Epithelial cell of esophagus (primary cell): ENCODE data around the gene OVOL1.

Source experiments
- DNase-seq: peaks from one replicate; pipeline ENCODE4 v3.0.0; 2010; ENCODE audit warnings: low read depth
- H3K4me3 ChIP-seq: 2 replicates; pipeline ENCODE4 v1.5.1; 2011; ENCODE audit warnings: mild to moderate bottlenecking, low read length, control low read depth
- TF ChIP-seq, protein P1 (sequence below): IDR thresholded peaks from 2 replicates; pipeline ENCODE4 v1.5.1; 2011; ENCODE audit warnings: low read depth, mild to moderate bottlenecking, low read length, control low read depth, inconsistent platforms; ENCODE audit not compliant: insufficient read depth; ENCODE audit errors: missing control alignments

OVOL1 gene

DNA sequence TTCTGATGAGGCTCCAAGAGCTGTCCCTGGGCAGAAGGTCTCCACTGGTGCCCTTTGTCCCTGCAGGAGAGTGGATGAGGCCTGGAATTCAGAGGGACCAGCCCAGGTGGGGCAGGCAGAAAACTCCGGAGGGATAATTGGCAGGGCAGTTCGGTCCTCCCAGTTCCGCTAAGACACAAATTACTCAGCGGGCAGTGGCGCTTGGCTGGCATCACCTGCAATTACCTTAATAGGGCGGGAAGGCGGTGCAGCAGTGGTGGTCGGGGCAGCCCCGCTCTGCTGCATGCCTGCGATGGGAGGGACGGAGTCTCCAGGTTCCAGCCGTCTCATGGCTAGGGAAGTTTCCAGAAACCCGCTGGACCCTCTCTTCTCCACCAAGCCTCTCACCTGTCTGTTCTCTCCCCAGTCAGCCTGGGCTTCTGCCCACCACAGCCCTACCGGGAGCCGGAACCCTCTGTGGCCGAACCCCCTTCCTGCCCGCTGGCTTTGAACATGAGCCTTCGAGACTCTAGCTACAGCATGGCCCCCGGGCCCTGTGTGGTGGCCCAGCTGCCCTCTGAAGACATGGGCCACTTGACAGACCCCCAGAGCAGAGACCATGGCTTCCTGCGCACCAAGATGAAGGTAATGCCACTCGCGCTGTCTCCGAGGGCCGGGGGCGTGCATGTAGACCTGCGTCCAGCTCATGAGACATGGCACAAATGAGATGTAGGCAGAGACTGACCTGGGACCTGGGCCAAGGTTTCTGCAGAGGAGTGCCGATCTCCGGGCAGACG is 7.0 kb downstream of the OVOL1 start:
- TF ChIP-seq, protein P1, sequence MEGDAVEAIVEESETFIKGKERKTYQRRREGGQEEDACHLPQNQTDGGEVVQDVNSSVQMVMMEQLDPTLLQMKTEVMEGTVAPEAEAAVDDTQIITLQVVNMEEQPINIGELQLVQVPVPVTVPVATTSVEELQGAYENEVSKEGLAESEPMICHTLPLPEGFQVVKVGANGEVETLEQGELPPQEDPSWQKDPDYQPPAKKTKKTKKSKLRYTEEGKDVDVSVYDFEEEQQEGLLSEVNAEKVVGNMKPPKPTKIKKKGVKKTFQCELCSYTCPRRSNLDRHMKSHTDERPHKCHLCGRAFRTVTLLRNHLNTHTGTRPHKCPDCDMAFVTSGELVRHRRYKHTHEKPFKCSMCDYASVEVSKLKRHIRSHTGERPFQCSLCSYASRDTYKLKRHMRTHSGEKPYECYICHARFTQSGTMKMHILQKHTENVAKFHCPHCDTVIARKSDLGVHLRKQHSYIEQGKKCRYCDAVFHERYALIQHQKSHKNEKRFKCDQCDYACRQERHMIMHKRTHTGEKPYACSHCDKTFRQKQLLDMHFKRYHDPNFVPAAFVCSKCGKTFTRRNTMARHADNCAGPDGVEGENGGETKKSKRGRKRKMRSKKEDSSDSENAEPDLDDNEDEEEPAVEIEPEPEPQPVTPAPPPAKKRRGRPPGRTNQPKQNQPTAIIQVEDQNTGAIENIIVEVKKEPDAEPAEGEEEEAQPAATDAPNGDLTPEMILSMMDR: no peak
- DNase-seq: no peak
- H3K4me3 ChIP-seq: no peak overlapping the region

DNA sequence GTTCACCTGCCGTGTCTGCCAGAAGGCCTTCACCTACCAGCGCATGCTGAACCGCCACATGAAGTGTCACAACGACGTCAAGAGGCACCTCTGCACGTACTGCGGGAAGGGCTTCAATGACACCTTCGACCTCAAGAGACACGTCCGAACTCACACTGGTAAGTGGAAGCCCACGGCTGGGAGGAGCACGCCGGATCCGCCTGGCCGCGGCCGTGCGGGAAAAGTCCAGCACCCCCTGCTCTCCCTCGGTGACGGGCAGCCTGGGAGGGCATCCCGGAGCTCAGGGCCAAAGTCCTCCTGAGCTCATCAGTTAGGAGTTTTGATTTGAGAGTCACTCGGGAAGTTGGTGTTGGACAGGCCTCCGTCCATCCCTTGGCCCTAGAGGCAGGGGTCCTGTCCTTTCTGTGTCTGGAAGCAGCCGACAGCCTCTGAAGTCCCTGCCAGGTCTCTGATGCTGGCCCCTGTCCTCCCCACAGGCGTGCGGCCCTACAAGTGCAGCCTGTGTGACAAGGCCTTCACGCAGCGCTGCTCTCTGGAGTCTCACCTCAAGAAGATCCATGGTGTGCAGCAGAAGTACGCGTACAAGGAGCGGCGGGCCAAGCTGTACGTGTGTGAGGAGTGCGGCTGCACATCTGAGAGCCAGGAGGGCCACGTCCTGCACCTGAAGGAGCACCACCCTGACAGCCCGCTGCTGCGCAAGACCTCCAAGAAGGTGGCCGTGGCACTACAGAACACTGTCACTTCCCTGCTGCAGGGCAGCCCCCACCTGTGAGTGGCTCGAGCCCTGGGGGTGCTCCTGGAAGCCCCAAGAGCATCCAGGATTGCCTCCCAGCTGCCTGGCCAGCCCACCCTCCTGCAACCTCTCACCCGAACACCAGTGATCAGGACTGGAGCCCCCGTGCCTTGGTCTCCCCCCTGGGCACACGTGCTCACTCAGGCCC is 8.0 kb downstream of the OVOL1 start:
- no peak for DNase-seq
- TF ChIP-seq, protein P1: no peak
- no peak overlapping the region for H3K4me3 ChIP-seq

DNA sequence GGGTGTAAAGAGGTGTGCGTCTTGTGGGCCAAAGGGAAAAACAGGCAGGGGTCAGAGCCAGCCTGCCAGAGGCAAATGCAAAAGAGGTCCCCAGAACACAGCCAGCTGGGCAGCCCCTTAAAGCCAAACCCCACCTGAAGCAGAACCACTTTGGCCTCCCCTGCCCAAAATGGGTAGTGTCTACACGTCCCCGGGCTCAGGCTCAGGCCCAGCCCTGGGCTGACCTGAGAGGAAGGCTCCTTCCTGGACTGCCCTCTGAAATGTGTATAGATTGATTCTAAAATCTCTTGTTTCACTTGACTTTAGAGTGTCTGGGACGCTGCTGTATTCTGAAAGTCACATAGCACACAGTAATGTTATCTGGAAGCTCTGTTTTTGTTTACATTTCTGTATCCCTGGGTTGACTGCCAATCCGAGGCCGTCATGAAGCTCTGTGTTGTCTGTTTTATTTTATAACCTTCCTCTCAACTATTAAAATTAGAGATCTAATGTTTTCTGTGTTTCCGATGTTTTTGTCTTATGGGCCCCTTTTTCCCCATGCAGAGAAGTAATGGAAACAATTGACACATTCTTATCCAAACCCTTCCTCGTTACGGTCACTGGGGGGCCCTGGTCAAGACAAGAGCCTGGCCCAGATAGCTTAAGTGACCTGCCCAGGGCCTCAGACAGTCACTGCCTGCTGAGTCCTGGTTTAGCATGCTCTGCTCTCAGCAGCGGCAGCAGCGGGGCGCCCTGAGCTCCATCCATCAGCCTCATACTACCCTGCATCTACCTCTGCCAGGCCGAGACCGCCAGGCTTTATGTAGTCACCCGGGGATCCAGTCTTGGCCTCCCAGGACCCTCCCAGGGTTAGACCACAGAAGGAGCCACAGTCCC is 10.1 kb downstream of the OVOL1 start:
- TF ChIP-seq, protein P1: no peak
- DNase-seq: no peak

DNA sequence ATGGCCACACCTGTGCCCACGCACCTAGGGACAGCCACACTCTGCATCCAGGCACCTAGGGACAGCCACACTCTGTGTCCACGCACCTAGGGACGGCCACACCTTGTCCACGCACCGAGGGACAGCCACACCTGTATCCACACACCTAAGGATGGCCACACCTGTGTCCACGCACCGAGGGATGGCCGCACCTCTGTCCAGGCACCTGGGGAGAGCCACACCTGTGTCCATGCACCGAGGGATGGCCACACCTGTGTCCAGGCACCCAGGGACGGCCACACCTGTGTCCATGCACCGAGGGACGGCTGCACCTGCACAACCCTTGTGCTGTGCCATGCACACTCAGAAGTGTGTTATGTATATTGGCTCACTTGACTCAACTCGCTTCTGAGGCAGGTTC is 10.8 kb downstream of the OVOL1 start:
- DNase-seq: no peak
- H3K4me3 ChIP-seq: no peak overlapping the region
- TF ChIP-seq, protein P1: no peak

More for the DNA sequence above, 10.1 kb downstream of the OVOL1 start:
- no peak overlapping the region for H3K4me3 ChIP-seq

DNA sequence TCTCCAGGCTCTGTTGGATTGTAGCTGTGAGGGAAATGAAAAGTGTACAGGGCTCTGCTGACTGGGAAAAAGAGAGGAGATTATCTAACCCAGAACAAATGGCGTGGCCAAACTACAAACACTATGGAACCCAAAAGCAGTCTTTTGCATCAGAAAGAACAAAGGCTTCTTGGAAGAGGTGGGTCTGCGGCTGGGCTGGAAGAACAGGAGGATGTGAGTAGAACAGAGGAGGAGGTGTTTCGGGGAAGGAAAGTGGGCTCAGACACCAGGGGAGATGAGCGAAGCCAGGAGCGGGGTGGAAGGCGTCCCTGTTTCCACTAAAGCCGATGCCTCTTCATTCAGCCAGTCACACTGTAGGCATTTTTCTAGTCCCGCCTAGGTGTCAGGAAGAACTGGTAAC is 12.0 kb downstream of the OVOL1 start:
- DNase-seq: no peak
- TF ChIP-seq, protein P1: no peak
- no peak overlapping the region for H3K4me3 ChIP-seq

DNA sequence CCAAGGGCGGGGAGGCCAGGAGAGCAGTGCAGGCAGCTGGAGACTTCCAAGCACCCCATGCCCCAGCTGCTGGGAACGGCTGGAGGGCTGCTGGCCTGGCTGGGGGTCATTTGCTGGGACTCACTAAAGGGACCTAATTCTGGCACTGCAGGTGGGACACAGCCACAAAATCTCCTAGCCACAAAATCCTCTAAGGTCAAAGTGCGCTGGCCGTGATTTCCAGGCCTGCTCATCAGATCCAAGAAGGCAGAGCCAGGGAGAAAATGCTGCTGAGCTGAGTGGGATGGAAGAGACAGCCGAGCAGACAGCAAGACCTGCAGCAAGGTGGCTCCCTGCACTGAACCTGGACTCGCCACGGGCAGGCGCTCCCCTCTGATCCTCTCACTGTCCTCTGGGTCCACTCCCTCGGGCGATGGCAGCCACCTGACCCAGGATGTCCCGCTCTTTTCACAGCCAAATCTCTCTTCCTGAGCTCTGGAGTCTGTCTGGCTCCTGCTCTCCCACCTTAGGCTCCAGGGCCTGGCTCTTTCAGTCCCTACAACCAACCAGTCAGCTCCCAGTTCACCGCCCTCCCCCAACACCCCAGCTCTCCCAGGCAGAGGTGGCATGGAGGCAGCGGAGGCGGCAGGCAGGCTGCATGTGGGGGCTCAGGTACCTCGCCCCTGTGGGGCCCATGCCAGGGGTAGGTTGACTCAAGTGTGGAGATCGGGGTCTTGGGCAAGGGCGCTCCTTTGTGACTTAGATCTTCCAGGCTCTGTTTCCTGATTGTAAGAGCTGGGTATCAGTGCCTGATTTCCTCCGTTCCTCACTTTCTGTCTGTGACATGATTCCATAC is 14.5 kb downstream of the OVOL1 start:
- TF ChIP-seq, protein P1: no peak
- no peak for DNase-seq

More for the DNA sequence above, 14.5 kb downstream of the OVOL1 start:
- H3K4me3 ChIP-seq: no peak overlapping the region
